Karpas-422 (cell line): ENCODE results near the gene EFHD2. TPM values are rescaled to one million over a fixed set of nuclear protein-coding genes. Genes with fewer than 3 reads are reported as not detected.

Experiments
- DNase-seq: peaks from one replicate; pipeline ENCODE4 v3.0.0-alpha.2; 2015
- H2AFZ ChIP-seq: fragments of 200-600 bp; sonication (generic); 2 replicates; pipeline ENCODE4 v1.6.1; 2014; ENCODE audit warnings: antibody characterized with exemption, low read length, mixed read lengths
- H3K27ac ChIP-seq: fragments of 200-600 bp; sonication (generic); 2 replicates; pipeline ENCODE4 v1.5.1; 2014; ENCODE audit warnings: mild to moderate bottlenecking, low read length, moderate library complexity
- H3K27me3 ChIP-seq: fragments of 200-600 bp; sonication (generic); 2 replicates; pipeline ENCODE4 v1.6.1; 2014; ENCODE audit warnings: low read length, mixed read lengths
- H3K36me3 ChIP-seq: fragments of 200-600 bp; sonication (generic); 2 replicates; pipeline ENCODE4 v1.6.1; 2014; ENCODE audit warnings: low read length, mixed read lengths; ENCODE audit not compliant: insufficient read depth
- H3K4me1 ChIP-seq: fragments of 200-600 bp; sonication (generic); 2 replicates; pipeline ENCODE4 v1.6.1; 2014; ENCODE audit warnings: mild to moderate bottlenecking, low read length, mixed read lengths
- H3K4me2 ChIP-seq: fragments of 200-600 bp; sonication (generic); 2 replicates; pipeline ENCODE4 v1.6.1; 2014; ENCODE audit warnings: low read length, low read depth, mild to moderate bottlenecking; ENCODE audit not compliant: poor library complexity, severe bottlenecking
- H3K4me3 ChIP-seq: fragments of 200-600 bp; sonication (generic); 2 replicates; pipeline ENCODE4 v1.5.1; 2014; ENCODE audit warnings: mild to moderate bottlenecking, antibody characterized with exemption, low read length, mixed read lengths
- H3K79me2 ChIP-seq: fragments of 200-600 bp; sonication (generic); 2 replicates; pipeline ENCODE4 v1.6.1; 2014; ENCODE audit warnings: mild to moderate bottlenecking, low read length, mixed read lengths
- H3K9ac ChIP-seq: fragments of 200-600 bp; sonication (generic); 2 replicates; pipeline ENCODE4 v1.6.0; 2014; ENCODE audit warnings: low read length
- H3K9me2 ChIP-seq: fragments of 200-600 bp; sonication (generic), shearing (Covaris generic); replicated peaks from 2 replicates; pipeline ENCODE4 v1.6.0; 2014; ENCODE audit warnings: mild to moderate bottlenecking, low read length, moderate library complexity; ENCODE audit not compliant: insufficient read depth
- H3K9me3 ChIP-seq: fragments of 300-700, 200-600 bp; sonication (generic); 2 replicates; pipeline ENCODE4 v1.6.1; 2014; ENCODE audit warnings: low read length, mixed read lengths
- H4K20me1 ChIP-seq: fragments of 200-600 bp; sonication (generic); 2 replicates; pipeline ENCODE4 v1.6.1; 2014; ENCODE audit warnings: mild to moderate bottlenecking, antibody characterized with exemption, low read length, low read depth; ENCODE audit not compliant: insufficient read depth
- total RNA-seq: library from RNA; depleted of rRNA; stranded (reverse); fragments of >200 nt; shearing (Covaris generic); gene quantifications from 2 replicates; pipeline ENCODE4 v1.2.3, GENCODE V29; 2014; ENCODE audit warnings: low replicate concordance

EFHD2 gene
- total RNA-seq, 1 experiment from 2014 or later: 24.9 TPM

- H3K36me3 ChIP-seq: no peaks in the 10 kb centered on the region
- DNase-seq: no peak
- H3K4me2 ChIP-seq: no peak overlapping the region
These were observed 15.4 kb upstream of the EFHD2 start for GRCh38 chr1:15394258-15394690.

GRCh38 chr1:15397236-15397635 is 12.5 kb upstream of the EFHD2 start:
- Histone ChIP-seq H3K27me3 (no peaks in the 10 kb centered on the region), H3K4me1 (peaks cover 3% of the 10 kb centered on the region), H3K9ac (no peak overlapping the region), H3K4me3 (no peak overlapping the region), H3K79me2 (no peaks in the 10 kb centered on the region), H4K20me1 (no peaks in the 10 kb centered on the region), H2AFZ (no peak overlapping the region), H3K9me3 (peaks cover 9% of the 10 kb centered on the region), H3K9me2 (no peaks in the 10 kb centered on the region), H3K36me3 (peaks cover 2% of the 10 kb centered on the region; the same call in 1 of the 2 replicates), H3K27ac (no peak overlapping the region), H3K4me2 (no peak overlapping the region)
- no peak for DNase-seq

More at GRCh38 chr1:15394258-15394690, 15.4 kb upstream of the EFHD2 start:
- Histone ChIP-seq H2AFZ (no peak overlapping the region), H3K27me3 (no peaks in the 10 kb centered on the region), H3K79me2 (no peaks in the 10 kb centered on the region), H3K4me3 (no peak overlapping the region), H3K4me1 (no peaks in the 10 kb centered on the region), H3K9ac (no peak overlapping the region), H3K9me2 (no peaks in the 10 kb centered on the region), H3K9me3 (no peaks in the 10 kb centered on the region; the same call in 1 of the 2 replicates), H3K27ac (no peak overlapping the region), H4K20me1 (no peaks in the 10 kb centered on the region)

- no peaks in the 10 kb centered on the region for H3K9me2 ChIP-seq
- no peak overlapping the region for H3K9ac ChIP-seq
- H4K20me1 ChIP-seq: no peaks in the 10 kb centered on the region
- peaks cover 11% of the 10 kb centered on the region for H3K4me1 ChIP-seq
- H3K79me2 ChIP-seq: no peaks in the 10 kb centered on the region
- no peak overlapping the region for H3K27ac ChIP-seq
- H3K4me2 ChIP-seq: no peak overlapping the region
- H3K9me3 ChIP-seq: peaks cover 9% of the 10 kb centered on the region
- no peaks in the 10 kb centered on the region for H3K27me3 ChIP-seq
- H3K4me3 ChIP-seq: no peak overlapping the region
- H2AFZ ChIP-seq: no peak overlapping the region
- DNase-seq: no peak
- H3K36me3 ChIP-seq: peaks cover 2% of the 10 kb centered on the region; the same call in 1 of the 2 replicates
These were observed 10.0 kb upstream of the EFHD2 start for GRCh38 chr1:15399710-15400109.

- Histone ChIP-seq H3K9me3 (peaks cover 9% of the 10 kb centered on the region), H4K20me1 (no peaks in the 10 kb centered on the region), H3K79me2 (no peaks in the 10 kb centered on the region), H3K9ac (no peak overlapping the region), H3K9me2 (no peaks in the 10 kb centered on the region), H3K27me3 (no peaks in the 10 kb centered on the region), H2AFZ (no peak overlapping the region), H3K4me3 (no peak overlapping the region), H3K36me3 (peaks cover 2% of the 10 kb centered on the region; the same call in 1 of the 2 replicates), H3K4me1 (peaks cover 11% of the 10 kb centered on the region), H3K4me2 (no peak overlapping the region), H3K27ac (no peak overlapping the region)
- no peak for DNase-seq
These were observed 9.1 kb upstream of the EFHD2 start for GRCh38 chr1:15400627-15401026.

GRCh38 chr1:15401391-15402055 is 8.2 kb upstream of the EFHD2 start:
- Histone ChIP-seq H3K9ac (no peak overlapping the region), H2AFZ (no peak overlapping the region), H3K4me2 (no peak overlapping the region)

GRCh38 chr1:15402809-15403450 is 6.8 kb upstream of the EFHD2 start:
- H3K9me3 ChIP-seq: peaks cover 9% of the 10 kb centered on the region
- peaks cover 2% of the 10 kb centered on the region; the same call in 1 of the 2 replicates for H3K36me3 ChIP-seq
- H3K9ac ChIP-seq: no peak overlapping the region
- H3K79me2 ChIP-seq: no peaks in the 10 kb centered on the region
- no peak overlapping the region for H3K4me3 ChIP-seq
- H2AFZ ChIP-seq: no peak overlapping the region
- DNase-seq: peak; percentile 65
- no peaks in the 10 kb centered on the region for H3K9me2 ChIP-seq
- no peaks in the 10 kb centered on the region for H4K20me1 ChIP-seq
- H3K27ac ChIP-seq: no peak overlapping the region
- no peaks in the 10 kb centered on the region for H3K27me3 ChIP-seq
- no peak overlapping the region for H3K4me2 ChIP-seq
- peaks cover 11% of the 10 kb centered on the region for H3K4me1 ChIP-seq

More at GRCh38 chr1:15401391-15402055, 8.2 kb upstream of the EFHD2 start:
- Histone ChIP-seq H3K9me3 (peaks cover 9% of the 10 kb centered on the region), H3K27me3 (no peaks in the 10 kb centered on the region), H3K79me2 (no peaks in the 10 kb centered on the region), H3K4me1 (peaks cover 11% of the 10 kb centered on the region), H3K4me3 (no peak overlapping the region), H3K36me3 (peaks cover 2% of the 10 kb centered on the region; the same call in 1 of the 2 replicates), H3K27ac (no peak overlapping the region), H4K20me1 (no peaks in the 10 kb centered on the region), H3K9me2 (no peaks in the 10 kb centered on the region)
- no peak for DNase-seq

DNA sequence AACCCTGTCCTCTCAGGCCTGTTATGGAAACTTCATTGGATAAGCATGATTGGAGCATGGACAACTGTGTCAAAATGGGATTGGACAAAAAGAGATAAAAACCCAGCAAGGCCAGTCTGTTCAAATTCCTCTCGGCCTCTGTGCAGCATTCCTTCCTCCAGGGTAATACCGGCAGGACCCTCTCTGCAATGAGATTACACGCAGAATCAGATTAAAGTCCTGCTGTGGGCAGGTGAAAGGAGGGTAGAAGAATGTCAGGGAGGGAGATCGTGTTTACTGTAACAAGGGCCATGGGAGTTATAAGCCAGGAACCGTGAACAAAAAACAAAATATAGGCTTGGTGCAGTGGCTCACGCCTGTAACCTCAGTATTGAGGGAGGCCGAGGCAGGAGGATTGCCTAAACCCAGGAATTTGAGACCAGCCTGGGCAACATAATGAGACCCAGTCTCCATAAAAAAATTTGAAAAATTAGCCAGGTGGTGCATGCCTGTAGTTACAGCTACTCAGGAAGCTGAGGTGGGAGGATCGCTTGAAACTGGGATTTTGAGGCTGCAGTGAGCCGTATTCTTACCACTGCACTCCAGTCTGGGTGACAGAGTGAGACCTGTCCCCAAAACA is 5.6 kb upstream of the EFHD2 start:
- no peak overlapping the region for H3K27ac ChIP-seq
- H3K9me2 ChIP-seq: no peaks in the 10 kb centered on the region
- H3K79me2 ChIP-seq: no peaks in the 10 kb centered on the region
- no peaks in the 10 kb centered on the region for H3K27me3 ChIP-seq
- no peak overlapping the region for H2AFZ ChIP-seq
- H3K9me3 ChIP-seq: peaks cover 9% of the 10 kb centered on the region
- H3K4me1 ChIP-seq: peaks cover 17% of the 10 kb centered on the region
- no peak overlapping the region for H3K4me3 ChIP-seq
- H3K9ac ChIP-seq: no peak overlapping the region
- no peak for DNase-seq
- no peak overlapping the region for H3K4me2 ChIP-seq
- H4K20me1 ChIP-seq: no peaks in the 10 kb centered on the region
- H3K36me3 ChIP-seq: peaks cover 2% of the 10 kb centered on the region; the same call in 1 of the 2 replicates
